Measurements from ENCODE around the gene PLXNB3.

PLXNB3 gene

GRCh38 chrX:153719701-153720100 is 44.3 kb upstream of the PLXNB3 start:
- no peaks in the 10 kb centered on the region for H3K27me3 ChIP-seq (ENCODE audit: insufficient read depth, low read depth)
- H4K20me1 ChIP-seq (ENCODE audit: insufficient read depth): no peaks in the 10 kb centered on the region
- H3K4me2 ChIP-seq: no peak overlapping the region
- H2AFZ ChIP-seq (ENCODE audit: low read depth): no peak overlapping the region
- TF ChIP-seq CTCF (conservative IDR thresholded peaks at IDR 0.05; ENCODE audit: low read depth, low read length): no peak
- H3K79me2 ChIP-seq (ENCODE audit: insufficient read depth, low read depth): peaks cover 19% of the 10 kb centered on the region
- no peaks in the 10 kb centered on the region for H3K36me3 ChIP-seq (ENCODE audit: insufficient read depth)
- no peak overlapping the region for H3K27ac ChIP-seq
- H3K4me1 ChIP-seq (ENCODE audit: low read depth, poor library complexity, severe bottlenecking): peaks cover 9% of the 10 kb centered on the region
- no peak overlapping the region for H3K9ac ChIP-seq
- no peak overlapping the region for H3K4me3 ChIP-seq (IDR thresholded peaks at IDR 0.05; ENCODE audit: insufficient read depth, low read depth, low read length)

GRCh38 chrX:153722704-153723350 is 41.2 kb upstream of the PLXNB3 start:
- H3K79me2 ChIP-seq (ENCODE audit: insufficient read depth, low read depth): peaks cover 19% of the 10 kb centered on the region
- H3K27ac ChIP-seq: peak overlapping the region; percentile 50
- no peaks in the 10 kb centered on the region for H3K27me3 ChIP-seq (ENCODE audit: insufficient read depth, low read depth)
- peak overlapping the region; percentile 47; the same call in 1 of the 2 replicates for H3K9ac ChIP-seq
- no peaks in the 10 kb centered on the region for H3K36me3 ChIP-seq (ENCODE audit: insufficient read depth)
- H2AFZ ChIP-seq (ENCODE audit: low read depth): no peak overlapping the region
- peaks cover 29% of the 10 kb centered on the region for H3K4me1 ChIP-seq (ENCODE audit: low read depth, poor library complexity, severe bottlenecking)
- TF ChIP-seq CTCF (conservative IDR thresholded peaks at IDR 0.05; ENCODE audit: low read depth, low read length): no peak
- no peaks in the 10 kb centered on the region for H4K20me1 ChIP-seq (ENCODE audit: insufficient read depth)
- H3K4me3 ChIP-seq (IDR thresholded peaks at IDR 0.05; ENCODE audit: insufficient read depth, low read depth, low read length): no peak overlapping the region
- peak overlapping the region; percentile 78 for H3K4me2 ChIP-seq

- no peak overlapping the region for H3K4me3 ChIP-seq (IDR thresholded peaks at IDR 0.05; ENCODE audit: insufficient read depth, low read depth, low read length)
- peak overlapping the region; percentile 47; the same call in 1 of the 2 replicates for H3K9ac ChIP-seq
- H3K27me3 ChIP-seq (ENCODE audit: insufficient read depth, low read depth): no peaks in the 10 kb centered on the region
- TF ChIP-seq CTCF (conservative IDR thresholded peaks at IDR 0.05; ENCODE audit: low read depth, low read length): peak; percentile 43
- no peaks in the 10 kb centered on the region for H3K36me3 ChIP-seq (ENCODE audit: insufficient read depth)
- peak overlapping the region; percentile 50 for H3K27ac ChIP-seq
- no peaks in the 10 kb centered on the region for H4K20me1 ChIP-seq (ENCODE audit: insufficient read depth)
- peaks cover 19% of the 10 kb centered on the region for H3K79me2 ChIP-seq (ENCODE audit: insufficient read depth, low read depth)
- H2AFZ ChIP-seq (ENCODE audit: low read depth): peak overlapping the region; percentile 34; the same call in 1 of the 2 replicates
- peaks cover 35% of the 10 kb centered on the region for H3K4me1 ChIP-seq (ENCODE audit: low read depth, poor library complexity, severe bottlenecking)
- H3K4me2 ChIP-seq: peak overlapping the region; percentile 78
Observed at GRCh38 chrX:153723351-153724251, 40.4 kb upstream of the PLXNB3 start.

- Histone ChIP-seq H2AFZ (ENCODE audit: low read depth) (peak within 1 kb of the TSS; percentile 34; the same call in 1 of the 2 replicates), H3K4me3 (IDR thresholded peaks at IDR 0.05; ENCODE audit: insufficient read depth, low read depth, low read length) (no peak within 1 kb of the TSS), H3K4me2 (peak within 1 kb of the TSS; percentile 88), H3K36me3 (ENCODE audit: insufficient read depth) (no peaks in the 10 kb centered on the region), H3K27ac (peak within 1 kb of the TSS; percentile 58), H3K27me3 (ENCODE audit: insufficient read depth, low read depth) (no peaks in the 10 kb centered on the region), H3K4me1 (ENCODE audit: low read depth, poor library complexity, severe bottlenecking) (peaks cover 35% of the 10 kb centered on the region), H3K9ac (peak within 1 kb of the TSS; percentile 47; the same call in 1 of the 2 replicates), H4K20me1 (ENCODE audit: insufficient read depth) (no peaks in the 10 kb centered on the region), H3K79me2 (ENCODE audit: insufficient read depth, low read depth) (peaks cover 19% of the 10 kb centered on the region)
- TF ChIP-seq CTCF (conservative IDR thresholded peaks at IDR 0.05; ENCODE audit: low read depth, low read length): no peak
Observed at GRCh38 chrX:153724252-153725038, 39.6 kb upstream of the PLXNB3 start, which contains the start of the genes ABCD1 and BCAP31. Gene ABCD1 (plus strand): TSS chrX:153724856. CDS start chrX:153725267, 411 bp downstream. Gene BCAP31 (minus strand): TSS chrX:153724387. CDS start chrX:153723244, 1,143 bp downstream.
